Heart left ventricle (tissue), 13 donors: ENCODE results near the gene WDR7.

Experiments used
- CTCF ChIP-seq, 12 donors: fragments of 200-600 bp; sonication (generic) in 4 of 12; IDR thresholded peaks; one replicate each; pipeline versions ENCODE4 v1.5.0 to v1.8.0; 2018 to 2022; ENCODE audit warnings: antibody characterized with exemption in 12 of 12, mild to moderate bottlenecking in 5 of 12
- POLR2A ChIP-seq, 2 donors: fragments of 450-650 bp; IDR thresholded peaks; one replicate each; pipeline ENCODE4 v1.6.1; 2017; ENCODE audit warnings: antibody characterized with exemption in 2 of 2, mild to moderate bottlenecking in 2 of 2, moderate library complexity in 2 of 2
- donor health status: ischemic (EF 13 %, LVEDD 7.1; RV severe dilation, severe dysfunction).
- donor health status: DM: no; HTN: yes; CAD: no.
- donor health status: DM: no; HTN: no; CAD: no.
- donor health status: ischemic (EF 25% LVEDD 6.9; RV normal size, moderate dysfunction).
- donor health status: ischemic (EF 25% LVEDD 5.7; RV mildly dilated, moderate dysfunction).
- donor health status: ischemic (EF 35%, LVEDD 5.7; RV mildly dilated, moderate dysfunction).
- donor health status: nonischemic (EF 11% LVEDD 7.7; RV severe dilation, severe dysfunction).
- donor health status: DM: yes; HTN: yes; CAD: no.
- donor health status: PGD.
- donor health status: ischemic (EF 29% LVEDD 5.4; RV normal size, mild dysfunction).
- donor health status: nonischemic (EF 23%, LVEDD 6.1; RV moderate dilation, normal function).

GRCh38 chr18:57004366-57005121 lies 353.4 kb downstream of the WDR7 start:
- TF ChIP-seq CTCF (IDR thresholded peaks at IDR 0.05) (no peak), POLR2A (IDR thresholded peaks at IDR 0.05) (no peak)
